Calu3 (cell line): ENCODE results near the gene ZNF697. TPM values are rescaled to one million over a fixed set of nuclear protein-coding genes. Genes with fewer than 3 reads are reported as not detected.
"Not testable (repeated sequence)": the region's sequence is repeated elsewhere in the genome, so short reads cannot be mapped to it uniquely, and the experiment has no call there.

Source experiments
- BruUV-seq: library from RNA; stranded (reverse); fragments of 400-500 nt; replicated peaks from 2 replicates; lab custom pipeline; 2021; lab: Mats Ljungman, UMichigan
- CTCF ChIA-PET: fragments of 300-600 bp; sonication (Branson Sonifier 250); formaldehyde crosslinking; loops from one replicate; lab custom pipeline; 2022; ENCODE audit warnings: antibody characterized with exemption; lab: Charles Lee
- DNase-seq: peaks from one replicate; pipeline ENCODE4 v3.0.0; 2022
- H3K27ac Mint-ChIP-seq: one replicate; pipeline ENCODE4 v1.8.0; 2022; ENCODE audit warnings: mixed read lengths; ENCODE audit not compliant: unreplicated experiment
- H3K27me3 Mint-ChIP-seq: one replicate; pipeline ENCODE4 v1.8.0; 2022; ENCODE audit warnings: mixed read lengths; ENCODE audit not compliant: unreplicated experiment
- H3K36me3 Mint-ChIP-seq: one replicate; pipeline ENCODE4 v1.8.0; 2022; ENCODE audit warnings: mild to moderate bottlenecking, moderate library complexity, mixed read lengths; ENCODE audit not compliant: insufficient read depth, unreplicated experiment
- H3K4me1 Mint-ChIP-seq: one replicate; pipeline ENCODE4 v1.8.0; 2022; ENCODE audit warnings: mild to moderate bottlenecking, low read depth, mixed read lengths; ENCODE audit not compliant: unreplicated experiment
- H3K4me3 Mint-ChIP-seq: one replicate; pipeline ENCODE4 v1.8.0; 2022; ENCODE audit warnings: mild to moderate bottlenecking, low read depth, moderate library complexity, mixed read lengths; ENCODE audit not compliant: unreplicated experiment
- H3K9me3 Mint-ChIP-seq: one replicate; pipeline ENCODE4 v1.8.0; 2022; ENCODE audit warnings: low read depth, mixed read lengths; ENCODE audit not compliant: unreplicated experiment
- CTCF ChIP-seq: fragments of 200-600 bp; IDR thresholded peaks from one replicate; pipeline ENCODE4 v1.8.0; 2022; ENCODE audit warnings: antibody characterized with exemption; ENCODE audit not compliant: unreplicated experiment
- intact Hi-C: fragments of 100-400 bp; cut with micrococcal nuclease; formaldehyde crosslinking; loops from one replicate; pipeline ENCODE4 v1.10.0; 2022; ENCODE audit not compliant: unreplicated experiment
- total RNA-seq: library from RNA; stranded (reverse); gene quantifications from 2 replicates; pipeline ENCODE4 v1.2.3, GENCODE V29; 2022

The ZNF697 gene
- total RNA-seq, 1 experiment from 2014 or later, result 4.8 TPM

GRCh38 chr1:119613769-119614720 lies 34.0 kb downstream of the ZNF697 start:
- no peak overlapping the region for H3K27ac Mint-ChIP-seq
- H3K36me3 Mint-ChIP-seq, result no peaks in the 10 kb centered on the region
- BruUV-seq, result no TSS peak
- CTCF ChIA-PET, result interaction anchor here (0.7 to 1.6 kb wide), 6 partner anchors 33 to 174 kb away, joined by 3 to 10 read pairs (median 3); partner anchors contain the start of gene ZNF697
- H3K4me1 Mint-ChIP-seq, result peaks cover 6% of the 10 kb centered on the region
- peak; percentile 88 for DNase-seq
- intact Hi-C loops, result loop anchor here (1.0 to 5.0 kb wide), 3 partner anchors 49 to 98 kb away; partner anchors contain the start of gene PHGDH
- H3K27me3 Mint-ChIP-seq, result no peaks in the 10 kb centered on the region
- no peak overlapping the region for H3K4me3 Mint-ChIP-seq
- peak; percentile 65 for TF ChIP-seq CTCF
- H3K9me3 Mint-ChIP-seq, result no peaks in the 10 kb centered on the region

GRCh38 chr1:119611701-119612113 lies 36.4 kb downstream of the ZNF697 start:
- H3K27ac Mint-ChIP-seq, result no peak overlapping the region
- CTCF ChIA-PET, result interaction anchor here (1.0 to 1.4 kb wide), 5 partner anchors 36 to 239 kb away, joined by 4 to 16 read pairs (median 6); partner anchors contain the start of gene ZNF697
- no peak overlapping the region for H3K4me3 Mint-ChIP-seq
- no peaks in the 10 kb centered on the region for H3K27me3 Mint-ChIP-seq
- H3K36me3 Mint-ChIP-seq, result no peaks in the 10 kb centered on the region
- peak; percentile 85 for TF ChIP-seq CTCF
- H3K4me1 Mint-ChIP-seq, result peaks cover 6% of the 10 kb centered on the region
- BruUV-seq, result no TSS peak
- no peaks in the 10 kb centered on the region for H3K9me3 Mint-ChIP-seq
- DNase-seq, result peak; percentile 91
- intact Hi-C loops, result loop anchor here (5.0 kb wide), 1 partner anchor 101 kb away; the partner anchor contains the start of gene PHGDH

GRCh38 chr1:119608816-119609215 lies 39.2 kb downstream of the ZNF697 start:
- H3K4me1 Mint-ChIP-seq, H3K27ac Mint-ChIP-seq, DNase-seq, H3K9me3 Mint-ChIP-seq, H3K4me3 Mint-ChIP-seq, CTCF ChIA-PET, H3K36me3 Mint-ChIP-seq, BruUV-seq, H3K27me3 Mint-ChIP-seq: not testable (repeated sequence)
- intact Hi-C loops, result loop anchor here (10.0 kb wide), 1 partner anchor 234 kb away; no protein-coding TSS in a partner anchor

- H3K4me1 Mint-ChIP-seq, result peaks cover 13% of the 10 kb centered on the region
- DNase-seq, H3K27ac Mint-ChIP-seq, BruUV-seq, H3K27me3 Mint-ChIP-seq, H3K4me3 Mint-ChIP-seq, CTCF ChIA-PET, H3K9me3 Mint-ChIP-seq, H3K36me3 Mint-ChIP-seq: not testable (repeated sequence)
- intact Hi-C loops, result loop anchor here (10.0 kb wide), 1 partner anchor 232 kb away; no protein-coding TSS in a partner anchor
Measured at GRCh38 chr1:119607087-119607807, 40.8 kb downstream of the ZNF697 start.

GRCh38 chr1:119606394-119606793 lies 41.7 kb downstream of the ZNF697 start:
- Mint-ChIP-seq H3K27me3 (no peaks in the 10 kb centered on the region), H3K4me1 (peaks cover 14% of the 10 kb centered on the region), H3K9me3 (no peaks in the 10 kb centered on the region), H3K36me3 (no peaks in the 10 kb centered on the region), H3K4me3 (no peak overlapping the region), H3K27ac (no peak overlapping the region)
- no TSS peak for BruUV-seq
- no peak for TF ChIP-seq CTCF
- DNase-seq, result no peak
- intact Hi-C loops, result loop anchor here (10.0 kb wide), 1 partner anchor 232 kb away; no protein-coding TSS in a partner anchor
- CTCF ChIA-PET, result no interaction called here
